Heart right ventricle (tissue), 16 donors: ENCODE results near the gene COX17. TPM values are rescaled to one million over a fixed set of nuclear protein-coding genes. Genes with fewer than 3 reads are reported as not detected.

Experiments used
- ATAC-seq, 8 donors: fragments of 200-7000 bp; cut with Tn5 transposase; one replicate each; pipeline ENCODE4 v1.9.1; 2020; ENCODE audit warnings: mild to moderate bottlenecking in 8 of 8, moderate library complexity in 8 of 8, moderate number of reproducible peaks in 1 of 8
- DNase-seq, 2 donors: peaks; one replicate each; pipeline ENCODE4 v3.0.0-alpha.2; 2020
- H3K27ac ChIP-seq, 10 donors: fragments of 200-600 bp; sonication (generic) in 2 of 10; one replicate each; pipeline versions ENCODE4 v1.5.0 to v1.8.0; 2020 to 2022; ENCODE audit warnings: mild to moderate bottlenecking in 3 of 10
- H3K27me3 ChIP-seq, 7 donors: fragments of 200-600 bp; one replicate each; pipeline ENCODE4 v1.8.0; 2021 to 2022; ENCODE audit warnings: mild to moderate bottlenecking in 2 of 7
- H3K36me3 ChIP-seq, 9 donors: fragments of 200-600 bp; sonication (generic) in 1 of 9; one replicate each; pipeline versions ENCODE4 v1.5.0 to v1.8.0; 2020 to 2022; ENCODE audit warnings: mild to moderate bottlenecking in 2 of 9
- H3K4me1 ChIP-seq, 9 donors: fragments of 200-600 bp; sonication (generic) in 1 of 9; one replicate each; pipeline versions ENCODE4 v1.5.0 to v1.8.0; 2020 to 2022; ENCODE audit warnings: mild to moderate bottlenecking in 4 of 9
- H3K4me3 ChIP-seq, 10 donors: fragments of 200-600 bp; sonication (generic) in 2 of 10; one replicate each; pipeline versions ENCODE4 v1.5.0 to v1.8.0; 2020 to 2022; ENCODE audit warnings: mild to moderate bottlenecking in 7 of 10, moderate library complexity in 2 of 10
- H3K9me3 ChIP-seq, 11 donors: fragments of 200-600 bp in 10 of 11; sonication (generic) in 2 of 11; one replicate each; pipeline versions ENCODE4 v1.5.0 to v1.8.0; 2013 to 2022; ENCODE audit warnings: mild to moderate bottlenecking in 2 of 11, control low read depth in 1 of 11, moderate library complexity in 1 of 11
- CTCF ChIP-seq, 9 donors: fragments of 200-600 bp; sonication (generic) in 2 of 9; IDR thresholded peaks; one replicate each; pipeline versions ENCODE4 v1.5.0 to v1.8.0; 2021 to 2022; ENCODE audit warnings: antibody characterized with exemption in 9 of 9, mild to moderate bottlenecking in 5 of 9, moderate library complexity in 1 of 9
- WGBS, 2 donors: extraction: QIAGEN DNeasy Blood & Tissue Kit; methylation state at CpG; one replicate each; pipeline ENCODE4 v1.1.7; 2013; ENCODE audit warnings: inconsistent platforms in 1 of 2; 5-methylcytosine and 5-hydroxymethylcytosine counted together
- intact Hi-C, 10 donors: fragments of 100-400 bp; cut with DNase I; formaldehyde crosslinking; loops; one replicate each; pipeline versions ENCODE4 v1.11.1 to v1.14.2; 2022
- polyA plus RNA-seq, 2 donors: library from polyadenylated mRNA; stranded (reverse); fragments of 200-250 nt; gene quantifications; one replicate each; pipeline ENCODE4 v1.2.3, GENCODE V29; 2013
- total RNA-seq, 10 donors: library from RNA; stranded (reverse); fragmentation: NEBNext Ultra II Directional in 3 of 10; extraction: Animal tissue kit (Norgen Biotek cat#: 25700) in 3 of 10; gene quantifications; one replicate each; pipeline versions ENCODE4 v1.2.1 to v1.2.4, GENCODE V29; 2021 to 2023
- donor health status: Arrhythmogenic right ventricular cardiomyopathy.
- donor health status: ischemic (EF 13 %, LVEDD 7.1; RV severe dilation, severe dysfunction).
- donor health status: healthy with polysubstance abuse.
- donor health status: DM: no; HTN: yes; CAD: no.
- donor health status: DM: no; HTN: no; CAD: no.
- donor health status: ischemic (EF 25% LVEDD 6.9; RV normal size, moderate dysfunction).
- donor health status: ischemic (EF 25% LVEDD 5.7; RV mildly dilated, moderate dysfunction).
- donor health status: healthy.
- donor health status: DM: yes; HTN: yes; CAD: no.
- donor health status: Ischemic cardiomyopathy.
- donor health status: ischemic (EF 35%, LVEDD 5.7; RV mildly dilated, moderate dysfunction).
- donor health status: nonischemic (EF 11% LVEDD 7.7; RV severe dilation, severe dysfunction).
- donor health status: DM: yes; HTN: yes; CAD: no.
- donor health status: PGD.
- donor health status: ischemic (EF 29% LVEDD 5.4; RV normal size, mild dysfunction).
- donor health status: nonischemic (EF 23%, LVEDD 6.1; RV moderate dilation, normal function).

The COX17 gene
- total and polyA plus RNA-seq, 12 donors, result 76.2 to 733 (median 110) TPM

DNA sequence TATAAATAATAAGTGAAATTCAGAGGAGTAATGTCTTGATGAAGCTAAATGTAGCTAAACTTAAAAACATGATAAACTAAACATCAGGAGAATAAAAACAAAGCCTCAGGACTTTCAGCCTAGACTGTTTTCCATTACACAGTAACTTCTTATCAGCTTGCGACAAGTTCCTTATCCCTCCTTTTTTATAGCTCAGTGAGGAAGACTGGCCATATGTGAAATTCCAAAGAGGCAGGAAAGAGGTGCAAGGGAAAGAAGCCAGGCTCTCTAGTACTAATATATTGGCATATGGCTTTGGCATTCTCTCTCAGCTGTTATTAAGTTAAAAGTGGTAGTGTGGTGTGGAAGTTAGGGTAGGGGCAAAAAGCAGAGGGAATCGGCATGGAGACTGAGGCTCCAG lies 4.4 kb downstream of the COX17 start:
- Histone ChIP-seq H3K36me3 (peaks cover 0 to 76% (median 17%) of the 10 kb centered on the region in 9 donors), H3K4me1 (peaks cover 3 to 62% (median 43%) of the 10 kb centered on the region in 9 donors), H3K9me3 (no peaks in the 10 kb centered on the region), H3K4me3 (peak overlapping the region in 1 of 10 donors; percentile 6), H3K27ac (peak overlapping the region in 9 of 10 donors; percentile 25 to 98 (median 75)), H3K27me3 (no peaks in the 10 kb centered on the region)
- DNase-seq (no peak), ATAC-seq (peak in 5 of 8 donors; percentile 2 to 37 (median 13))
- TF ChIP-seq CTCF (IDR thresholded peaks at IDR 0.05), result no peak
- intact Hi-C loops, result loop anchor here in 7 of 10 donors (5.0 to 10.0 kb wide), 7 partner anchors 35 to 398 kb away; partner anchors contain the start of genes PLA1A (in 2 of the 7) and TIMMDC1 (in 1 of the 7)
- WGBS, 2 donors, result 36 to 51% methylated on average over 2 of the region's 2 CpGs

DNA sequence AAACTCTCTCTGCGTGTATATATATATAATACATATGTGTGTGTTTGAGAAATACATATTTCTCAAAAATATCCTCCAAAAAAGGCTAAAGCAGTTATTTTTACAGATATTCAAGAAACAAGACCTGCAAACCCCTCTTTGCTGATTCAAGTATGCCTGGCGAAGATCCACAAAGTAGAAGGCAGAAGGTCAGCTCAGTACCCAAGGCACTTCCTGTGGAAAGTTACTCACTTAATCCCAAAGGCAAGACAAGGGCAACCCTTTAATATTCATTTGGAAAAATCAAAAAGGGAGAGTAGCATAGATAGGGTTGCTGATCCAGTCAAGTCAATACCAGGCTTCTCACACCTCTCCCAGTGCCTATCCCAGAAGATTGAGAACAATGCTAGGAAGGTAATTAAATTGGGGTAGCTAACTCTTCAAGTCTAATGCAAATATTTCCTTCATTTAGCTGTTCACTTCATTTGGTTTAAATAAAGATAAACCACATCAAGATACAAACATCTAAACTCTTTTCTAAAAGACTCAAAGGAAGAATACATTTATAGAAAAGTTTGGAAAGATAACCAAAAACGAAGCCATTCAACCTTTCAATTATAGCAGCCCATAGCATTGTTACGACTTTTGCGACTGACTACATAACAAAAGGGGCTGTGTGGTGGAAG lies 7.2 kb downstream of the COX17 start:
- Histone ChIP-seq H3K4me1 (peaks cover 3 to 57% (median 35%) of the 10 kb centered on the region in 9 donors), H3K4me3 (no peak overlapping the region), H3K27ac (peak overlapping the region in 9 of 10 donors; percentile 33 to 98 (median 58)), H3K27me3 (no peaks in the 10 kb centered on the region), H3K9me3 (no peaks in the 10 kb centered on the region), H3K36me3 (peaks cover 0 to 85% (median 17%) of the 10 kb centered on the region in 9 donors)
- WGBS, 2 donors, result 87 to 88% methylated on average over 5 of the region's 5 CpGs
- no peak for TF ChIP-seq CTCF (IDR thresholded peaks at IDR 0.05)
- ATAC-seq (peak in 1 of 8 donors; percentile 8), DNase-seq (no peak)
- intact Hi-C loops, result loop anchor here in 7 of 10 donors (5.0 to 10.0 kb wide), 7 partner anchors 33 to 395 kb away; partner anchors contain the start of genes PLA1A (in 2 of the 7) and TIMMDC1 (in 1 of the 7)

DNA sequence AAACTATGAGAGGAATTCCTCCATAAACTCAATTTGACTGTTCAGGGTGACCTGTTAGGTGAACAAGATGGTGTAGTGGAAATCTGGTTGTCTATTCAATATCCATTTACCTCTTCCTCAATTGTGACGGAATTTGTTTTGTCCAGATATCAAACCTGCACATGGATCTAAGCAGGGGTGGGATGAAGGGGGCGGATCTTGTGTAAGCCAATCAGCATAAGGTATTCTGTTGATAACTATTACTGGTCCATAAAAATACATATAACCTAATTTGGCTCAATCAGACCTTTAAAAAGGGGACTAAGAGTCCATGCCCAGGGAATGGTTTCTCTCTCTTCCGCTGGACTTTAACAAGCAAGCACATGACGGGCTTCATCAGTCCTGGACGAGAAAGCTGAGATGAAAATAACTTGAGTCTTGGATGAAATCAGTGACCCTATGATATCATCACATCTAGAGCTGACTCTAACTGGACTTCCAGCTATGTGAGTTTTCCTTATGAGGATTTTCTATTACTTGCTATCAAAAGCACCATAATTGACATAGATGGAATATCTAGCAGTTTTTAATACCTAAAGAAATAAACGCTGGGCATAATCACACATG lies 11.1 kb downstream of the COX17 start:
- peaks cover 0 to 45% (median 4%) of the 10 kb centered on the region in 9 donors for H3K36me3 ChIP-seq
- no peaks in the 10 kb centered on the region for H3K27me3 ChIP-seq
- intact Hi-C loops, result no loop called here
- no peak for TF ChIP-seq CTCF (IDR thresholded peaks at IDR 0.05)
- peak overlapping the region in 8 of 10 donors; percentile 19 to 49 (median 36) for H3K4me3 ChIP-seq
- no peak for DNase-seq
- peaks cover 2 to 60% (median 41%) of the 10 kb centered on the region in 9 donors for H3K4me1 ChIP-seq
- peak overlapping the region; percentile 72 to 98 (median 92) for H3K27ac ChIP-seq
- H3K9me3 ChIP-seq, result no peaks in the 10 kb centered on the region
- 63 to 73% methylated on average over 6 of the region's 6 CpGs for WGBS, 2 donors
- ATAC-seq, result peak in 7 of 8 donors; percentile 27 to 72 (median 55)

GRCh38 chr3:119664850-119665379 lies 12.3 kb downstream of the COX17 start:
- no peaks in the 10 kb centered on the region for H3K27me3 ChIP-seq
- peak overlapping the region; percentile 72 to 98 (median 92) for H3K27ac ChIP-seq
- no peak overlapping the region for H3K4me3 ChIP-seq
- no peak for TF ChIP-seq CTCF (IDR thresholded peaks at IDR 0.05)
- H3K36me3 ChIP-seq, result peaks cover 0 to 35% (median 0%) of the 10 kb centered on the region in 9 donors
- intact Hi-C loops, result no loop called here
- peaks cover 4 to 62% (median 38%) of the 10 kb centered on the region in 9 donors for H3K4me1 ChIP-seq
- no peaks in the 10 kb centered on the region for H3K9me3 ChIP-seq
- WGBS, 2 donors, result 39 to 49% methylated on average over 4 of the region's 4 CpGs
- DNase-seq, result no peak
- ATAC-seq, result peak in 5 of 8 donors; percentile 13 to 62 (median 27)
